Lower leg skin (tissue), 3 donors: ENCODE results near the gene PIP5KL1.

Source experiments
- POLR2A ChIP-seq, 2 donors: fragments of 450-650 bp; IDR thresholded peaks; one replicate each; pipeline ENCODE4 v1.6.1; 2016 to 2017; ENCODE audit warnings: antibody characterized with exemption in 2 of 2, mild to moderate bottlenecking in 1 of 2, moderate library complexity in 1 of 2
- TF ChIP-seq, protein P1 (sequence below), 3 donors: fragments of 450-650 bp; IDR thresholded peaks; one replicate each; pipeline ENCODE4 v1.5.1; 2016; ENCODE audit warnings: antibody characterized with exemption in 3 of 3, mild to moderate bottlenecking in 3 of 3, moderate library complexity in 2 of 3

DNA sequence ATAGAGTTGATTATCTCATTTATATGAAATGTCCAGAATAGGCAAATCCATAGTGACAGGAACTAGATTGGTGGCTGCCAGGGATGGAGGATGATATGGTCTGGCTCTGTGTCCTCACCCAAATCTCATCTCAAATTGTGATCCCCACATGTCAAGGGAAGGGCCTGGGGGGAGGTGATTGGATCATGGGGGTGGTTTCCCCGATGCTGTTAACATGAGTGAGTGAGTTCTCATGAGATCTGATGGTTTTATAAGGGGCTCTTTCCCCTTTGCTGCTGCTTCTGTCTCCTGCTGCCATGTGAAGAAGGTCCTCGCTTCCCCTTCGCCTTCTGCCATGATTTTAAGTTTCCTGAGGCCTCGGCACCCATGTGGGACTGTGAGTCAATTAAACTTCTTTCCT, 28.8 kb upstream of the PIP5KL1 start:
- no peak for TF ChIP-seq POLR2A (IDR thresholded peaks at IDR 0.05)
- TF ChIP-seq, protein P1, sequence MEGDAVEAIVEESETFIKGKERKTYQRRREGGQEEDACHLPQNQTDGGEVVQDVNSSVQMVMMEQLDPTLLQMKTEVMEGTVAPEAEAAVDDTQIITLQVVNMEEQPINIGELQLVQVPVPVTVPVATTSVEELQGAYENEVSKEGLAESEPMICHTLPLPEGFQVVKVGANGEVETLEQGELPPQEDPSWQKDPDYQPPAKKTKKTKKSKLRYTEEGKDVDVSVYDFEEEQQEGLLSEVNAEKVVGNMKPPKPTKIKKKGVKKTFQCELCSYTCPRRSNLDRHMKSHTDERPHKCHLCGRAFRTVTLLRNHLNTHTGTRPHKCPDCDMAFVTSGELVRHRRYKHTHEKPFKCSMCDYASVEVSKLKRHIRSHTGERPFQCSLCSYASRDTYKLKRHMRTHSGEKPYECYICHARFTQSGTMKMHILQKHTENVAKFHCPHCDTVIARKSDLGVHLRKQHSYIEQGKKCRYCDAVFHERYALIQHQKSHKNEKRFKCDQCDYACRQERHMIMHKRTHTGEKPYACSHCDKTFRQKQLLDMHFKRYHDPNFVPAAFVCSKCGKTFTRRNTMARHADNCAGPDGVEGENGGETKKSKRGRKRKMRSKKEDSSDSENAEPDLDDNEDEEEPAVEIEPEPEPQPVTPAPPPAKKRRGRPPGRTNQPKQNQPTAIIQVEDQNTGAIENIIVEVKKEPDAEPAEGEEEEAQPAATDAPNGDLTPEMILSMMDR (IDR thresholded peaks at IDR 0.05), result no peak
